ENCODE measurements around the gene HLA-DQA1. TPM values are rescaled to one million over a fixed set of nuclear protein-coding genes. Genes with fewer than 3 reads are reported as not detected.

HLA-DQA1 gene
- total and polyA plus RNA-seq, 2 experiments from 2014 or later: 0.42 TPM; not detected in 1

DNA sequence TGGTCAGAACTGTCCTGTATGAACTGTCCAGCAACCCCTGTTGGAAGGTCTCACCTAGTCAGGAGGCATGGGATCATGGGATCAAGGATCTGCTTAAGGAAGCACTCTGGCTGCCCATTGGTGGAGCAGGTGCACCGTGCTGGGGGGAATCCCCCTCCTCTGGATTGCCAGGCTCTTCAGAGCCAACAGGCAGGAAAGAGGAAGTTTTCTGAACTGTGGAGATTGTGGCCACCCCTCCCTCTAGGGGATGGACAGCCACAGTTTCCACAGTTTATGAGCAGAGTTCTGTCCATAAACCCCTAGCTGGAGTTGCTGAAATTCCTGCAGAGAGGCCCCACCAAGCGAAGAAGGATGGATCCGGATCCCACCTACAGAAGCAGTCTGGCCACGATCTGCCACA is 42.3 kb downstream of the HLA-DQA1 start (continued):
- TF ChIP-seq, protein P1, sequence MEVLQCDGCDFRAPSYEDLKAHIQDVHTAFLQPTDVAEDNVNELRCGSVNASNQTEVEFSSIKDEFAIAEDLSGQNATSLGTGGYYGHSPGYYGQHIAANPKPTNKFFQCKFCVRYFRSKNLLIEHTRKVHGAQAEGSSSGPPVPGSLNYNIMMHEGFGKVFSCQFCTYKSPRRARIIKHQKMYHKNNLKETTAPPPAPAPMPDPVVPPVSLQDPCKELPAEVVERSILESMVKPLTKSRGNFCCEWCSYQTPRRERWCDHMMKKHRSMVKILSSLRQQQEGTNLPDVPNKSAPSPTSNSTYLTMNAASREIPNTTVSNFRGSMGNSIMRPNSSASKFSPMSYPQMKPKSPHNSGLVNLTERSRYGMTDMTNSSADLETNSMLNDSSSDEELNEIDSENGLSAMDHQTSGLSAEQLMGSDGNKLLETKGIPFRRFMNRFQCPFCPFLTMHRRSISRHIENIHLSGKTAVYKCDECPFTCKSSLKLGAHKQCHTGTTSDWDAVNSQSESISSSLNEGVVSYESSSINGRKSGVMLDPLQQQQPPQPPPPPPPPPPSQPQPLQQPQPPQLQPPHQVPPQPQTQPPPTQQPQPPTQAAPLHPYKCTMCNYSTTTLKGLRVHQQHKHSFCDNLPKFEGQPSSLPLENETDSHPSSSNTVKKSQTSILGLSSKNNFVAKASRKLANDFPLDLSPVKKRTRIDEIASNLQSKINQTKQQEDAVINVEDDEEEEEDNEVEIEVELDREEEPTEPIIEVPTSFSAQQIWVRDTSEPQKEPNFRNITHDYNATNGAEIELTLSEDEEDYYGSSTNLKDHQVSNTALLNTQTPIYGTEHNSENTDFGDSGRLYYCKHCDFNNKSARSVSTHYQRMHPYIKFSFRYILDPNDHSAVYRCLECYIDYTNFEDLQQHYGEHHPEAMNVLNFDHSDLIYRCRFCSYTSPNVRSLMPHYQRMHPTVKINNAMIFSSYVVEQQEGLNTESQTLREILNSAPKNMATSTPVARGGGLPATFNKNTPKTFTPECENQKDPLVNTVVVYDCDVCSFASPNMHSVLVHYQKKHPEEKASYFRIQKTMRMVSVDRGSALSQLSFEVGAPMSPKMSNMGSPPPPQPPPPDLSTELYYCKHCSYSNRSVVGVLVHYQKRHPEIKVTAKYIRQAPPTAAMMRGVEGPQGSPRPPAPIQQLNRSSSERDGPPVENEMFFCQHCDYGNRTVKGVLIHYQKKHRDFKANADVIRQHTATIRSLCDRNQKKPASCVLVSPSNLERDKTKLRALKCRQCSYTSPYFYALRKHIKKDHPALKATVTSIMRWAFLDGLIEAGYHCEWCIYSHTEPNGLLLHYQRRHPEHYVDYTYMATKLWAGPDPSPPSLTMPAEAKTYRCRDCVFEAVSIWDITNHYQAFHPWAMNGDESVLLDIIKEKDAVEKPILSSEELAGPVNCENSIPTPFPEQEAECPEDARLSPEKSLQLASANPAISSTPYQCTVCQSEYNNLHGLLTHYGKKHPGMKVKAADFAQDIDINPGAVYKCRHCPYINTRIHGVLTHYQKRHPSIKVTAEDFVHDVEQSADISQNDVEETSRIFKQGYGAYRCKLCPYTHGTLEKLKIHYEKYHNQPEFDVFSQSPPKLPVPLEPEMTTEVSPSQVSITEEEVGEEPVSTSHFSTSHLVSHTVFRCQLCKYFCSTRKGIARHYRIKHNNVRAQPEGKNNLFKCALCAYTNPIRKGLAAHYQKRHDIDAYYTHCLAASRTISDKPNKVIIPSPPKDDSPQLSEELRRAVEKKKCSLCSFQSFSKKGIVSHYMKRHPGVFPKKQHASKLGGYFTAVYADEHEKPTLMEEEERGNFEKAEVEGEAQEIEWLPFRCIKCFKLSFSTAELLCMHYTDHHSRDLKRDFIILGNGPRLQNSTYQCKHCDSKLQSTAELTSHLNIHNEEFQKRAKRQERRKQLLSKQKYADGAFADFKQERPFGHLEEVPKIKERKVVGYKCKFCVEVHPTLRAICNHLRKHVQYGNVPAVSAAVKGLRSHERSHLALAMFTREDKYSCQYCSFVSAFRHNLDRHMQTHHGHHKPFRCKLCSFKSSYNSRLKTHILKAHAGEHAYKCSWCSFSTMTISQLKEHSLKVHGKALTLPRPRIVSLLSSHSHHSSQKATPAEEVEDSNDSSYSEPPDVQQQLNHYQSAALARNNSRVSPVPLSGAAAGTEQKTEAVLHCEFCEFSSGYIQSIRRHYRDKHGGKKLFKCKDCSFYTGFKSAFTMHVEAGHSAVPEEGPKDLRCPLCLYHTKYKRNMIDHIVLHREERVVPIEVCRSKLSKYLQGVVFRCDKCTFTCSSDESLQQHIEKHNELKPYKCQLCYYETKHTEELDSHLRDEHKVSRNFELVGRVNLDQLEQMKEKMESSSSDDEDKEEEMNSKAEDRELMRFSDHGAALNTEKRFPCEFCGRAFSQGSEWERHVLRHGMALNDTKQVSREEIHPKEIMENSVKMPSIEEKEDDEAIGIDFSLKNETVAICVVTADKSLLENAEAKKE (CRISPR knock-in tag; IDR thresholded peaks at IDR 0.05): no peak
- TF ChIP-seq, protein P2, sequence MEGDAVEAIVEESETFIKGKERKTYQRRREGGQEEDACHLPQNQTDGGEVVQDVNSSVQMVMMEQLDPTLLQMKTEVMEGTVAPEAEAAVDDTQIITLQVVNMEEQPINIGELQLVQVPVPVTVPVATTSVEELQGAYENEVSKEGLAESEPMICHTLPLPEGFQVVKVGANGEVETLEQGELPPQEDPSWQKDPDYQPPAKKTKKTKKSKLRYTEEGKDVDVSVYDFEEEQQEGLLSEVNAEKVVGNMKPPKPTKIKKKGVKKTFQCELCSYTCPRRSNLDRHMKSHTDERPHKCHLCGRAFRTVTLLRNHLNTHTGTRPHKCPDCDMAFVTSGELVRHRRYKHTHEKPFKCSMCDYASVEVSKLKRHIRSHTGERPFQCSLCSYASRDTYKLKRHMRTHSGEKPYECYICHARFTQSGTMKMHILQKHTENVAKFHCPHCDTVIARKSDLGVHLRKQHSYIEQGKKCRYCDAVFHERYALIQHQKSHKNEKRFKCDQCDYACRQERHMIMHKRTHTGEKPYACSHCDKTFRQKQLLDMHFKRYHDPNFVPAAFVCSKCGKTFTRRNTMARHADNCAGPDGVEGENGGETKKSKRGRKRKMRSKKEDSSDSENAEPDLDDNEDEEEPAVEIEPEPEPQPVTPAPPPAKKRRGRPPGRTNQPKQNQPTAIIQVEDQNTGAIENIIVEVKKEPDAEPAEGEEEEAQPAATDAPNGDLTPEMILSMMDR (conservative IDR thresholded peaks at IDR 0.05; ENCODE audit: low read depth in 2 of 2): no peak
- TF ChIP-seq EZH2 (IDR thresholded peaks at IDR 0.05; ENCODE audit: low read depth, unreplicated experiment) (no peak), POLR2AphosphoS5 (IDR thresholded peaks at IDR 0.05; ENCODE audit: low read depth) (no peak), JUNB (IDR thresholded peaks at IDR 0.05; ENCODE audit: unreplicated experiment) (no peak), CREB1 (CRISPR knock-in tag; IDR thresholded peaks at IDR 0.05; ENCODE audit: low read depth) (no peak)

DNA sequence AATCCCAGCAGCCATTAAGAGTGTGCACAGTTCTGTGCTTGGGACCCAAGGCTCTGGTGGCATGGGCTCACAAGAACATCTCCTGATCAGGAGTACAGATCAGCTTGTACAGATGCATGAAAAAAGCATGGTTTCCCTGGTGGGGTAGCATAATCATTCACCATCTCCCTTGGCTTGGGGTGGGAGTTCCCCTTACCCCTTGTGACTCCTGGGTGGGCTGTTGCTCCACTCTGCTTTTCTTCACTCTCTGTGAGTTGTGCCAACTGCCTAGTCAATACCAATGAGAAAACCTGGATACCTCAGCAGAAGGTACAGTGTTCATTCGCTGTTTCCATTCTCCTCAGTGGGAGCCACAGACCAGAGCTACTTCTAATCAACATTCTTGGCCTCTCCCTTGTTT is 42.8 kb downstream of the HLA-DQA1 start:
- H3K27me3 ChIP-seq (ENCODE audit: insufficient read depth): no peaks in the 10 kb centered on the region
- no peak for ATAC-seq
- H3K36me3 ChIP-seq (ENCODE audit: insufficient read depth): no peaks in the 10 kb centered on the region
- no peaks in the 10 kb centered on the region for H4K20me1 ChIP-seq (replicated peaks; ENCODE audit: insufficient read depth)
- peaks cover 16% of the 10 kb centered on the region for H3K9me3 Mint-ChIP-seq
- H3K79me2 ChIP-seq (replicated peaks; ENCODE audit: insufficient read depth): no peaks in the 10 kb centered on the region
- H3K27ac Mint-ChIP-seq: no peak overlapping the region
- no peak overlapping the region for H2AFZ ChIP-seq
- no peak overlapping the region for H3K4me3 ChIP-seq
- no peaks in the 10 kb centered on the region for H3K27me3 Mint-ChIP-seq (ENCODE audit: insufficient read depth, low read depth, poor library complexity)
- H3K4me3 Mint-ChIP-seq: no peak overlapping the region
- no peaks in the 10 kb centered on the region for H3K4me1 Mint-ChIP-seq
- no peak overlapping the region for H3K4me2 ChIP-seq
- H3K27ac ChIP-seq (ENCODE audit: low read depth): no peak overlapping the region
- H3K9me2 ChIP-seq (ENCODE audit: insufficient read depth): no peaks in the 10 kb centered on the region
- no peak for DNase-seq (ENCODE audit: low spot score)
- peaks cover 7% of the 10 kb centered on the region; the same call in 2 of the 3 replicates for H3K36me3 Mint-ChIP-seq (ENCODE audit: low read depth)
- no peaks in the 10 kb centered on the region for H3K4me1 ChIP-seq (ENCODE audit: insufficient read depth)
- no peaks in the 10 kb centered on the region for H3F3A ChIP-seq (replicated peaks; ENCODE audit: low read depth)
- TF ChIP-seq CREB1 (CRISPR knock-in tag; IDR thresholded peaks at IDR 0.05; ENCODE audit: low read depth): no peak
- no peak for TF ChIP-seq POLR2AphosphoS5 (IDR thresholded peaks at IDR 0.05; ENCODE audit: low read depth)
- no peak for TF ChIP-seq EZH2phosphoT487 (IDR thresholded peaks at IDR 0.05; ENCODE audit: unreplicated experiment)
- TF ChIP-seq EZH2 (IDR thresholded peaks at IDR 0.05; ENCODE audit: low read depth, unreplicated experiment): no peak
- no peak for TF ChIP-seq ZNF331 (CRISPR knock-in tag; IDR thresholded peaks at IDR 0.05; ENCODE audit: low read depth)
- no peak for TF ChIP-seq STAT1 (IDR thresholded peaks at IDR 0.05; ENCODE audit: unreplicated experiment)
- no peak for TF ChIP-seq NANOG (IDR thresholded peaks at IDR 0.05; ENCODE audit: borderline replicate concordance)
- TF ChIP-seq, protein P3, sequence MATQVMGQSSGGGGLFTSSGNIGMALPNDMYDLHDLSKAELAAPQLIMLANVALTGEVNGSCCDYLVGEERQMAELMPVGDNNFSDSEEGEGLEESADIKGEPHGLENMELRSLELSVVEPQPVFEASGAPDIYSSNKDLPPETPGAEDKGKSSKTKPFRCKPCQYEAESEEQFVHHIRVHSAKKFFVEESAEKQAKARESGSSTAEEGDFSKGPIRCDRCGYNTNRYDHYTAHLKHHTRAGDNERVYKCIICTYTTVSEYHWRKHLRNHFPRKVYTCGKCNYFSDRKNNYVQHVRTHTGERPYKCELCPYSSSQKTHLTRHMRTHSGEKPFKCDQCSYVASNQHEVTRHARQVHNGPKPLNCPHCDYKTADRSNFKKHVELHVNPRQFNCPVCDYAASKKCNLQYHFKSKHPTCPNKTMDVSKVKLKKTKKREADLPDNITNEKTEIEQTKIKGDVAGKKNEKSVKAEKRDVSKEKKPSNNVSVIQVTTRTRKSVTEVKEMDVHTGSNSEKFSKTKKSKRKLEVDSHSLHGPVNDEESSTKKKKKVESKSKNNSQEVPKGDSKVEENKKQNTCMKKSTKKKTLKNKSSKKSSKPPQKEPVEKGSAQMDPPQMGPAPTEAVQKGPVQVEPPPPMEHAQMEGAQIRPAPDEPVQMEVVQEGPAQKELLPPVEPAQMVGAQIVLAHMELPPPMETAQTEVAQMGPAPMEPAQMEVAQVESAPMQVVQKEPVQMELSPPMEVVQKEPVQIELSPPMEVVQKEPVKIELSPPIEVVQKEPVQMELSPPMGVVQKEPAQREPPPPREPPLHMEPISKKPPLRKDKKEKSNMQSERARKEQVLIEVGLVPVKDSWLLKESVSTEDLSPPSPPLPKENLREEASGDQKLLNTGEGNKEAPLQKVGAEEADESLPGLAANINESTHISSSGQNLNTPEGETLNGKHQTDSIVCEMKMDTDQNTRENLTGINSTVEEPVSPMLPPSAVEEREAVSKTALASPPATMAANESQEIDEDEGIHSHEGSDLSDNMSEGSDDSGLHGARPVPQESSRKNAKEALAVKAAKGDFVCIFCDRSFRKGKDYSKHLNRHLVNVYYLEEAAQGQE (IDR thresholded peaks at IDR 0.05; ENCODE audit: unreplicated experiment): no peak

Data from GM23338 (cell line).